Measurements from ENCODE around the gene CYTH2.
A peak's percentile ranks its signal among the peaks of the same experiment; 100 is the strongest.

The CYTH2 gene

DNA sequence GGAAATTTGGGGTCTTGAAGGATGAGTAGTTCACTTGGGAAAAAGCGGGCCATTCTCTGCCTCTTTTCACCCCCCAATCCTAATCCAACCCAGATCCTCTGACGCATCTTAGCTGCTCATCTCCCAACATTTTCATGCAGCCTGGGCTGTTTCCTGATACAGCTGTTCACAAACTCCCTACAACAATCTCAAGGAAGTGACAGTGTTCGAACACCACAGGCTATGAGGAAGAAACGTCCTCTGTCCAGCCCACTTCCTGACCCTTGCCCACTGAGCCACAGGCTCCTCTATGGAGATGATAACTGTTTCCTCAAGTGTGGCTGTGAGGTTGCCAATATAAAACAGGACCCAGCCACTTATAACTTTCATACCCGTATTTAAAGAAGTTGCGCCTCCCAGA is 26.2 kb downstream of the CYTH2 start:
- DNase-seq (ENCODE audit: low read depth) = no peak

DNA sequence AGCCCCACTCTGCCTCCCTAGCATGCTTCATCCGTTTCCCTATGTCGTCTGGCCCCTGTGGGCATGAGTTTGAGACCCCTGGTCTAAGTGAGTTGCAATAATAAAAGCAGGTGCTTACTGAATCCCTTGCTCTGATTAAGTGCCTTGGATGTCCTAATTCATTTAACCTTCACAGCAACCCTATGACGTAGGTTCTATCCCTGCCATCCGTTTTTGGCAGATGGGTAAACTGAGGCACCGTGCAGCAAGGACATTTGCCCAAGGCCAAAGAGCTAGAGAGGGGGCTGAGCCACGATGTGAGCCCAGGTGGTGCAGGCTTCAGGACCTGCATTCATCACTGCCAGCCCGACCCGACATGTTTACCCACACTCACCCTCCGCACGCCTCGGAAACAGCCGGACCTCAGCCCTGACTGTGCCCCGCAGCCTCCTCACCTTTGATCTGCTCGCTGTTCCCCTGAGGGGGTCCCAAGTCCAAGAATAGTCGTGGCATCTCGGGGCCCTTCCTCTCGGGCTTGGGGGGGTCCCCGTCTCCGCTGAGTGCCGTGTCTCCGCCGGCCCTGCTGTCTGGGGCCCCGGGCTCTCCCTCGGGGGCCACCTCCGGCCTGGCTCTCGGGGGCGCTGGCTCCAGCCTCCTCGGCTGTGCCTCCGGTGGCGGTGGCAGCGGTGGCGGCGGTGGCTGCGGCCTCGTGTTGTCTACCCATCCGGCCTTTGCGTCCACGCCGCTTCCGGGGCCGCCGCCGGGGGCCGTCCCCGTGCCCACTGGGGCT is 28.0 kb downstream of the CYTH2 start:
- DNase-seq (ENCODE audit: low read depth) = no peak

DNA sequence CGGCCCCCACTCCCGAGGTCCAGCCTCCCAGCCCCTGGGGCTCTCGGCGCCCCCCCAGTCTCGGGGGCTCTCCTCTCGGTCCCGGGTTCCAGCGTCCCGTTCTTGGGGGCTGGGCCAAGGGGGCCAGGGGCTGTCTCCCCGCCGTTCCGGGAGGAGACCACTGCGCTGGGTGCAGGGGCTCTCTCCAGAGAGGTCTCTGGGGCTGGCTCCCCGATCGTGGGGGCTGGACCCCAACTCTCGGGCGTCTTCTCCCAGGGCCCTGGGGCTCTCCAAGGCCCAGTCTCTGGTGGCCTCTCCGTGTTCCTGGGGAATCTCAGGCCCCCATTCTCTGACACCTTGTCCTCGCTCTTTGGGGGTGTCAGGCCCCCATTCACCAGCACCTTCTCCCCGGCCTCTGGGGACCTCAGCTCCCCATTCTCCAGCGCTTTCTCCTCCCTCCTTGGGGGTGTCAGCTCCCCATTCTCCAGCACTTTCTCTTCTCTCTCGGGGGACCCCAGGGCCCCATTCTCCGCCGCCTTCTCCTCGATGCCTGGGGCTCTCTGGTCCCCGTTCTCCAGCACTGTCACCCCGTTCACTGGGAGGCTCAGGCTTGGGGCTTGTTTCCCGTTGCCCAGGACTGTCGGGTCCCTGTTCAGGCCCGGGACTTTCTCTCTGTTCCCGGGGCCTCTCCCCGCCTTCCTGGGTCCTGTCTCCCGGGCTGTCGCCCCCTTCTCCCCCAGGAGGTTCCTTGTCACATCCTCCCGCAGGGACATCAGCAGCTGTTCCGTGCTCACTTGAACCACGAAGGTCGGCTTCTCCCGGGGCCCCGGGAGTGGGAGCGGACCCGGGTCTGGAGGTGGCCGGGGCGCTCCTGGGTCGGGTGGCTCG is 28.8 kb downstream of the CYTH2 start:
- DNase-seq (ENCODE audit: low read depth) = no peak

DNA sequence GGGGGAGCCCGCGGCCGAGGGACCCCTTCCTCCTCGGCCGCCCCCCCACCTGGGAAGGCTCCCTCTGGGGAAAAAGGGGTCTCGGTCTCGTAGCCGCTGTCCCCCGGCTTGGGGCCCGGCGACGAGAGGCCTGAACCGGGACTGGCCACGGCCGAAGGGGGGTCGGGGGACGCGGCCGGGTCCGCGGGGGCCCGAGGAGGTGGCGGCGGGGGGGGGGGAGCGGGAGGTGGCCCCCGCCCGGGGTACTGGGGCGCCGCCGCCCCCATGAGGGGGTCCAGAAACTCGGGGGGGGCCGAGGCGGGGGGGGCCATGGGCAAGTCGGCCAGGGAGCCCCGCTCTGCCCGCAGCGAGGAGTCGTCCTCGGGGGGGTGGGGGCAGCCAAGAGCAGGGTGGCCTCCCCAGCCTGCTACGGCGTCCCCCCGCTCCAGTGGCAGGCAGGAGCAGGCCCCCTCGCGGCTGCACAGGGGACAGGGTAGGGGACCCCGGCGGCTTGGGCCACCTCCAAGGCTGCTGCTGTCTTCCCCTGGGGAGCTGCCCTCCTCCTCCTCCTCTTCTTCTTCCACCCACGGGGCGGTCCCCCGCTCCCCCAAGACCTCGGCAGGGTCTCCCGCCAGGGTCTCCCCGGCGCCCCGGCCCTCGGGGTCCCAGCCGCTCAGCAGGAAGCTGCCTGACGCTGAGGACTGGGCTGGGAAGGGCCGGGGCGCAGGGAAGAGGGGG is 29.6 kb downstream of the CYTH2 start:
- DNase-seq (ENCODE audit: low read depth) = no peak

DNA sequence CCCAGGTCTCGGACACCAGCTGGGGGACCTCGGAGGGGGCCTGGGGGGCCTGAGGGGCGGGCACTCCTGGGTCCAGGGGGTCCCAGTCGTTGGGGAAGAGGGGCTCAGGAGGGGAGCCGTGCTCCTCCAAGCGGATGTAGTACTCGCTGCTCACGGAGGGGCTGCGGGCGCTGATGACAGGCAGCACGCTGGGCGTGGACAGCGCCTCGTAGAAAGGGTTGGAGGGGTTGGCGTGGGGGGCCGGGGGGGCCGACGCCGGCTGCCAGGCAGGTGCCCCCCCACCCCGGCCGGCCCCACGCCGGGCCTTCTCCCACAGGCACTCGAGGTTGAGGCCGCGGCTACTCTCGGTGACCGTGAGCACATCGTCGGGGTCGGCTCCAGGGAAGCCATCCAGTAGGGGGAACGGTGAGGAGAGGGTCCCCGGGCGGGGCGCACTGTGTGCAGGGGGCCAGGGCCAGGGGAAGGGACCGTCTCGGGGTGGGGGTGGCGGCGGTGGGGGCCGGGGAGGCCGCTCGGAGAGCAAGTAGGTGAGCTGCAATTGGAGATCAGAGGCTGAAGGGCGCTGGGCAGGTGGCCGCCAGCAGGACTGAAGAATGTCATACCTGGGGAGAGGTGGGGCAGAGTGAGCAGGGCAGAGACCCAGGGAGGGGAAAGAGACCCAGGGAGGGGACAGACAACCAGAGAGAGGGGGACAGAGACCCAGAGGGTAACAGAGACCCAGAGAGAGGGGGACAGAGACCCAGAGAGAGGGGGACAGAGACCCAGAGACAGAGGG is 30.3 kb downstream of the CYTH2 start:
- DNase-seq (ENCODE audit: low read depth) = no peak

DNA sequence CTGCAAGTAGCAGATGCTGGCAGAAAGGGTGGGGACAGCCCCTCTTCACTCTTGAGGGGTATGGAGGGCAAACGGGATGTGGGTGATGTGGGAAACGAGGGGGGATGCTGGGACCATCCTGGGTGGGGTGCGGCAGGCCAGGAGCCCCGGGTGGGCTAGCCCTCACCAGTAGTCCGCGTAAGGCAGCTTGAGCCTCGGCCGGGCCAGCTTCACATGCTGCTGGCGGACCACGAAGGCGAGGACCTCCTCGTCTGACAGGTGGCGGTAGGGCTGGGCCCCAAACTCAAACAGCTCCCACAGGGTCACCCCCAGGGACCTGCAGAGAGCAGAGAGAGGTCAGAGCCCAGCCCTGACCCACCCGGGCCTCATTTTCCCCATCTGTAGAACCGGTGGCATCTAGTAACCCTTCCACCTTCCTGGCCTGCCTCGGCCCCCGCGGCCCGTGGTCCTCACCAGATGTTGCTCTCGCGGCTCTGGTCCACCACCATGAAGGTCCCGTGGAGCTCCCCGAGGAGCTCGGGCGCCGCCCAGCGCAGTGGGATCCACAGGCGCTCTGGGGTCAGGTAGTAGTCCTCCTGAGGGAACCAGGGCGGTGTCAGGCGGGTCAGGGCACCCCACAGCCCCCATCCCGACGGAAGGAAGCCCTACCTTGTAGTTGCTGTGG is 31.8 kb downstream of the CYTH2 start:
- no peak for DNase-seq (ENCODE audit: low read depth)

DNA sequence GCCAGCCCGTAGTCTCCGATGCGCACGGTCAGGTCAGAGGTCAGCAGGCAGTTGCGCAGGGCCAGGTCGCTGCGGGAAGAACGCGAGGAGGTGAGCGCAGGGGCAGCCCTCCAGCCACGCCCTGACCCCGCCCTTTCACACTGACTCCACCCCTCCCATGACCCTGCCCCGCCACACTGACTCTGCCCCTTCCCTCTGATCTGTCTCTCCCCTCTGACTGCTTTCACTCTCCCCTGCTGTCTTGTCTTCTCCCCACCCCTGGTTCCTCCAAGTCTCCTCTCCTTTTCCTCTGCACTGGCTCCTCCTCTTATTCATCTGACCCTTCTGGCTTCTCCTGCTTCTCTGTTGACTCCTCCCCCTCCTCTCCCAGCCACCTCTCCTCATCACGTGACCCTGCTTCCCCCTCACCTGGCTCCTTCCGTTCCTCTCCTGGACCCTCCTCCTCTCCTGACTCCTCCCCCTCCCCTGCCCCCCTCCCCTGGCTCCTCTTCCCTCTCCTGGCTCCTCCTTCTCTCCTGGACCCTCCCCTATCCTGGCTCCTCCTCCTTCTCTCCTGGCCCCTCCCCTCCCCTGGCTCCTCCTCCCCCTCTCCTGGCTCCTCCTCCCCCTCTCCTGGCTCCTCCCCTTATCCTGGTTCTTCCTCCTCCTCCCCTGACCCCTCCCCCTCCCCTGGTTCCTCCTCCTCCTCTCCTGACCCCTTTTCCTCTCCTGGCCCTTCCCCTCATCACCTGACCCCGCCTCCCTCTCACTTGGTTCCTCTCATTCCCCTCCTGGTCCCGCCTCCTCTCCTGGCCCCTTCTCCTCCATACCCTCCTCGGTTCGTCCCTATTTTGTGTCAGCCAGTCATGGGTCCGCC is 32.6 kb downstream of the CYTH2 start:
- no peak for DNase-seq (ENCODE audit: low read depth)

DNA sequence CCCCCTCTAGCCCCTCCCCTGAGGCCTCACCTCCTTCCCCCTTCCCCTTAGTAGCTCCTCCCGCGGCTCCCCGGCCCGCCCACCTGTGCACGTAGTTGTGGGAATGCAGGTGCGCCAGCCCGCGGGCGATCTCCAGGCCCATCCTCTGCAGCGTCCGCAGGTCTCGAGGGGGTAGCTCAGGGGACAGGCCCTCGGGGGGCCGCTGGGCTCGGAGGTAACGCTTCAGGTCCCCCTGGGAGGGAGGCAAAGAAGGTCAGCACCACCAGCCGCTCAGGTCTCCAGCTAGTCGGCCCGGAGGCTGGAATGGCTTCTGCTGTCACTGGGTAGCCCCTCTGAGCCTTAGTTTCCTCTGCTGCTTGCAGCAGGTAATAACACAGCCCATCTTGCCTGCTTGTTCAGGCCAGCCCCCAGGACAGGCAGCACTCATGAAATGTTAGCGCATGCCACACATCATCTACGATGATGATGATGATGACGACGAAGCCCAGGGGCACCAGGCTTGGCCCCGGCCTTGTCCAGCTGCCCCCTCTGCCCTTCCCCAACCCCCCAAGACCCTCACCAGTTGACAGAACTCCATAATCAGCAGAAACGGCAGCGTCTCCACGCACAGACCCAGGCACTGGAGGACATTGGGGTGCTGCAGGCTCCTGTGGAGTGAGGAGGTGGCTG is 33.3 kb downstream of the CYTH2 start:
- DNase-seq (ENCODE audit: low read depth) = no peak

DNA sequence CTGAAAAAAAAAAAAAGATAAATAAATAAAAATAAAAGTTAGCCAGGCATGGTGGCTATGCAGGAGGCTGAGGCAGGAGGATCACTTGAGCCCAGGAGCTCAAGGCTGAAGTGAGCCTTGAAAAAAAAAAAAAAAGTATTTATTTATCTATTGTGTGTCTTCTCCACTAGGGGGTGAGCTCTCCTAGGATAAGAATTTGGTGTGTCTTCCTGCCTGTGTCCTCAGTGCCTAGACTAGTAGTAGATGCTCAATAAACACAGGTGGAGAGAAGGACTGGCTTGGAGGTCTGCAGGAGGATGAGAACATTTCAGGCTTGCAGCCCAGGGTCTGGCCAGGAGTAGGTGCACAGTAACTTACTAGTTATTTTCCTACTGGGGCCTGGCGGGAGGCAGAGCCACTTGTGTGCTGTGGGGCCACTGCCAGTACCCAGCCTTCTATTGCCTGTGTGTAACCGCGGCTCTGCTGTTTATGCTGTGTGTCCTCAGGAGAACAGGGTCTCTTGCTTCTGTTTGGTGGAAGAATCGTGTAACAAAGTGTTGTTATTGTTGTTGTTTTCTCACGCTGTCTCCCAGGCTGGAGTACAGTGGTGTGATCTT is 37.1 kb downstream of the CYTH2 start:
- peak; percentile 39 for DNase-seq (ENCODE audit: low read depth)

DNA sequence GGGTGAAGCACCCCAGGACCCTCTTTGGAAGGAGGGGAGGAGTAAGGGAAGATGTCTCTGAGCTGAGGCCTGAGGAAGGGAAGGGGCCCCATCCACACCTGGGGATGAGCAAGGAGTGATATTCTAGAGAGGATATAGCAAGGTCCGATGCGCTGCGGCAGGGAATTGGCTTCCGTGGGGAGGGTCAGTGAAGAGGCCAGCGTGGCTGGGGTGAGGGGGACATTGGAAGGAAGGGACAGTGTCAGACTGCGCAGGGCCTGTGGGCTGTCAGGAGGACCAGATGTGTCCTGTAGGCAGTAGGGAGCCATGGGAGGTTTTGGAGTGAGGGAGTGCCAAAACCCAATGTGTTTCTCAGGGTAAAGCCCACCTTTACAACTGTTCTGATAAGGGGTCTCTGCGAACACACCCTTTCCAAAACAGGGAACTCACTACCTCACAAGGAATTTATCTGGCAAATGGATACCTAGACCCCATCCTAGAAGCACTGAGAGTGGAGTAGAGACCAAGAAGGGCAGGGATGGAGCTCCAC is 38.8 kb downstream of the CYTH2 start:
- no peak for DNase-seq (ENCODE audit: low read depth)

DNA sequence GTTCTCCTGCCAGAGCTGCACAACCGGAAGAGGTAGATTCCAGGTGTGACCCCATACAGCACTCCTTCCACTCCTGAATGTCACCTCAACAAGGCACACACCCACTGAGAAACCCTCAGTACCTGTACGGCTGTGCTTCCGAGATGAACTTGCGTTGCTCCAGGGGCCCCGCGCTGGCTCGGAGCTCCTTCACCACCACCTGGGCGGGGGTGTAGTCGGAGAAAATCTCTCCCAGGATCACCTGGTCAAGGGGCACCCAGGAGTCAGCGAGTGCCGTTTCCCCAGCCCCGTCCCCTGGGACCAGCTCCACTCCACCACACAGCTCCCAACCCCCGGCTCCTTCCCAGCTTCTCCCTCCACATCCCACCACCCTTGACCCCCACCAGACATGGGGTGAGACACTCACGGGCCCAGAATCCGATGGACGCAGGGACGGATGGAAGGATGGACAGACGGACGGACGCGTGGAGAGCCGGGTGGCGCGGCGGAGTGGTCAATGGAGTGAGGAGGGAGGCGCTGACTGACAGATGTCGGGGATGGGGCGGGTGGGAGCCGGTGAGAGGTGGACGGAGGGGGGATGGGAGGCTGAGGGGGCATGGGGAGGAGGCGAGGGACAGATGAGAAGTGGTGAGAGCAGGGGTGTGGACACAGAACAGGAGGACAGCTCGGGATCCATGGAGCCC is 39.7 kb downstream of the CYTH2 start:
- no peak for DNase-seq (ENCODE audit: low read depth)

DNA sequence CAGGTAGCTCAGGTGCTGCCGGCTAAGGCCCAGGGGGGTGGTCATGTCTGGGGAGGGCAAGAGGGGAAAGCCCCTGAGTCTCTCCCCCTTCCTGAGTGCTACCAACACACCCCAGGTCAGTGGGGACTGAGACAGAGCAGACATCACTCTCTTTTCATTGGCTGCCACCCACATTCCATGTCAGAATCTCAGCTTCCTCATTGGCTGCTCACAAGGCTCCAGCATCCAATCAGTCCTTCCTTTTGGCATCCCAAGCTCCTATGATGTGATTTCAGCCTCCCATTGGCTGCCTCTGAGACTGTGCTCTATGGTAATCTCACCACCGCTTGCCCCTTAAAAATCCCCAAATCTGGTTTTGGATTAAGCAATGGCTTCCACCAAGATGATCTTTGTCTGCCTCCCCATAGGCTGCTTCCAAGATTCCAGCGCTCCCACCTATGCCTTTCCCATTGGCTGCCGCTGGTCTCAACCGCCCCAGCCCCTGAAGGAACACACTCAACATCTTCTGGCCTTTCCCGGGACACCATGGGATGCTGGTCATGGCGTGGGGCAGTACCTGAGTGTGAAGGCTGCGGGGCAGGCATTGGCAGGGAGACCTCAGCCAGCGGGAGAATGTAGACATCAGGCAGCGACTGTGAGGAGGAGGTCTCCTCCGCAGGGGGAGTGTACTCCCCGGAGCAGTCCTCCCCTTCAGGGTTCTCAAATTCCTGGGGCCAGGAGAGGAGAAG is 40.5 kb downstream of the CYTH2 start:
- DNase-seq (ENCODE audit: low read depth) = no peak

DNA sequence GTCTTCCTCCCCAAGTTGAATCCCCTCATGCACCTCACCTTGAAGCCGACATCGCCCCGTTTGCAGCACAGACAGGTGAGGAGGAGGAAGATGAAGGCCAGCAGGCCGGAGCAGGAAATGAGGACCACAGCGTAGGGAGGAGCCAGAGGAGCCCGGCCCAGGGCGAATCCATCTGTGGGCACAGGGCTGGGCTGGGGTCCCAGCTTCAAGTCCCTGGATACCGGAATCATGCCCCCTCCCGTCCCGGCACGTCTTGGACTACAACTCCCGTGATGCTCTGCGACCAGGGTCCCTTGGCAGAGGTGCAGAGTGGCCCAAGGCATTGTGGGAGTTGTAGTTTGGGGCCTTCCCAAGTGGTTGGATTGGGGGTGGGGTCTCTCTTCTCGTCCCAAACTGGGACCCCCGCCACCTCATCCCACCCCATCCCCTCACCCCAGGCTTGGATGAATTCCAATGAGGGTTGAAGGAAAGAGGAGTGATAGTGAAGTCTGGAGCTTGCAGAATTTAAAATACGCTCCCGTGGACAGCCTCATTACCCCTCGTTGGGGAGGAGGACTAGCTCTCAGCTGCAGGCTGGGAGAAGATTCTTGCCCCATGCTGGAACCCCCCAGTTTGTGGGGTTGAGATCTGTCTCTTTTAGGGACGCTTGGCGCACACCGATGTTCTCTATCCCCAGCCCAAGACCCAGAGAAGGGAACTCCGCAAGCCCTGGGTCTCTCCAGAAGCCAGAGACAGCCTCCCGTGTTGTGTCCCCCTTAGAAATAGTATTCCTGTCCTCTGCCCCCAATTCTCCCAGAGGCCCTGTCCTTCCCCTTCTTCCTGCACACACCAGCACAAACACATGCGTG is 41.5 kb downstream of the CYTH2 start:
- DNase-seq (ENCODE audit: low read depth) = no peak

DNA sequence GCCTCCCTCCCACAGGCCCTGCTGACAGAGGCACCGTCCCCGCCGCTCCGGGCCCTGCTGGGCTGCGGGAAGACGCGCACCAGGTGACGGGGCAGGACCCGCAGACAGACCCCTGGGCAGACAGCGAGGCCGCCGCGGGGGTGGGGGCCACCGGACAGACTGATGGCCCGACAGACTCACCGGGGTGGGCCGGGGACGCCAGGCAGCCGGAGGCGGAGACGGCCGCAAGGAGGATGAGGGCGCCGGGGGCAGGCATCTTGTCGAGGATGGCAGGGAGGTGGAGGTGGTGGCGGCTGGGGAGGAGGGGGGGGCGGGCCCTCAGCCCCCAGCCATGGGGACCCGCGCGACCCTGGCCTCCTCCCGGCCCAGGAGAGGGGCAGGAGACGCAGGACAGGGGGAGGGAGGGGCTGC is 42.2 kb downstream of the CYTH2 start:
- no peak for DNase-seq (ENCODE audit: low read depth)

DNA sequence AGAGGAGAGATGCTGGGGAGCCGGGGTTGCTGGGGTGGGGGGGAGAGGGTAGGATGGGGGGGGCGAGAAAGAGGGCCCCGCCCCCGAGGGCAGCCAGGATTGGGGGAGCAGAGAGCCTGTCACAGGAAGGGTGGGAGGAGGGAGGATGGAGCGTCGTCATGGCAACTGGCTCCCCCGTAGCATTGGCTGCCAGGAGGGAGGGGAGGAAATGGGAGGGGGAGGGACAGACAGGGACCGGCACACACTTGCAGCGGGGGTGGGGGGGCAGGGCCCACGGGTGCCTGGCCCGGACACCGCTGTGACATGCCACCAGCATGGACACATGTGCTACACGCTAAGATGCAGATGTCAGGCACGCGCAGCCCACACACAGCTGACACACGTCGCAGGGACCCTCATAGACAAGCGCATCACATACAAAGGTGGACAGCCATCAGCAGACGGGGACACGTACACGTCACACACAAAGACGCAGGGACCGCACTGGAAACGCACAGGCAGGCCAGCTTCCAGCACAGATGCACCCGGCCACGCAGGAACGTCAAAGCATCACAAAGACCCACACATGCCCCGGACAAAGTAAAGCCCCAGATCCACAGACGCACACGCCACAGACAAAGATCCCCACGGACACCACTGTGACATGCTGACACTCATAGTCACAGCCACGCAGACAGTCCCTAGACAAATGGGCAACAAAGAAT is 42.8 kb downstream of the CYTH2 start, which contains the start of gene LMTK3:
TSS of gene LMTK3 (minus strand) at position 36 of the 704 bp plus-strand sequence. CDS start 259 bp downstream, outside the sequence.
- DNase-seq (ENCODE audit: low read depth) = no peak

Data from fibroblast of gingiva (primary cell).